ENCODE measurements around the gene MCM3AP. TPM values are rescaled to one million over a fixed set of nuclear protein-coding genes. Genes with fewer than 3 reads are reported as not detected.
A peak's percentile ranks its signal among the peaks of the same experiment; 100 is the strongest.

Gene MCM3AP
- total RNA-seq, 3 donors from 2014 or later = 134 to 144 (median 140) TPM

DNA sequence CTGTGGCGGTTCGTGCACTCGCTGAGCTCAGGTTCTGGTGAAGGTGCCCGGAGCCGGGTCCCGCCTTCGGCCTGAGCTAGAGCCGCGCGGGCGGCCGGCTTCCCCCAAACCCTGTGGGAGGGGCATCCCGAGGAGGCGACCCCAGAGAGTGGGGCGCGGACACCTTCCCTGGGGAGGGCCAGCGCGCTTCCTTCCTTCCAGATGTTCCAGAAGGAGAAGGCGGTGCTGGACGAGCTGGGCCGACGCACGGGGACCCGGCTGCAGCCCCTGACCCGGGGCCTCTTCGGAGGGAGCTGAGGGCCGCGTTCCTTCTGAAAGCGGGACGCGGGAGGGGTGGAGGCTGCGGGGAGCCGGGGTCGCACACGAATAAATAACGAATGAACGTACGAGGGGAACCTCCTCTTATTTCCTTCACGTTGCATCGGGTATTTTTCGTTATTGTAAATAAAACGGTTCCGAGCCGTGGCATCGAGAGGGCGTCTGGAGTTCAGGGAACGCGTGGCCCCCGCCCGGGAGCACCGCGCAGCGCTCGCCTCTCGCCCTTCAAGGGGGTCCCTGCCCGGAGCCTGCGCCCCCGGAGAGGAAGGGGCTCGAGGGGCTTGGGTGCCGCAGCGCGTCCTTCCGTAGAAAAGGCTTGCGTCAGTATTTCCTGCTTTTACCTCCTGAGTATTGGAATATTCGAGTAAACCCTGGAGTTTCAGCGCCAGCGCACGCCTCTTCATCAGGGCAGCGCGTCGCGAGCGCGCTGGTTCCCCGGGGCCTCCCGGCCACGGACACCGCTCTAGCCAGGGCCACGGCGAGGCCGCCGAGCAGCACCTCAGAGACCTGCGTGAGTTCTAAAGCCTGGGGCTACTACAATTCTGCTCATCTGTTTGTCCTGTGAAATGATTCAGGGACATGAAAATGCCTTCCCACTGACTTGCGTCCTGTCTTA is 12.2 kb upstream of the MCM3AP start:
- no peak for DNase-seq
- Mint-ChIP-seq H3K27me3 (ENCODE audit: low read depth) (peaks cover 7% of the 10 kb centered on the region), H3K4me3 (peak overlapping the region; percentile 62), H3K36me3 (ENCODE audit: insufficient read depth) (no peaks in the 10 kb centered on the region), H3K4me1 (ENCODE audit: low read depth) (peaks cover 7% of the 10 kb centered on the region), H3K9me3 (no peaks in the 10 kb centered on the region)
- peak; percentile 42 to 44 for ATAC-seq

DNA sequence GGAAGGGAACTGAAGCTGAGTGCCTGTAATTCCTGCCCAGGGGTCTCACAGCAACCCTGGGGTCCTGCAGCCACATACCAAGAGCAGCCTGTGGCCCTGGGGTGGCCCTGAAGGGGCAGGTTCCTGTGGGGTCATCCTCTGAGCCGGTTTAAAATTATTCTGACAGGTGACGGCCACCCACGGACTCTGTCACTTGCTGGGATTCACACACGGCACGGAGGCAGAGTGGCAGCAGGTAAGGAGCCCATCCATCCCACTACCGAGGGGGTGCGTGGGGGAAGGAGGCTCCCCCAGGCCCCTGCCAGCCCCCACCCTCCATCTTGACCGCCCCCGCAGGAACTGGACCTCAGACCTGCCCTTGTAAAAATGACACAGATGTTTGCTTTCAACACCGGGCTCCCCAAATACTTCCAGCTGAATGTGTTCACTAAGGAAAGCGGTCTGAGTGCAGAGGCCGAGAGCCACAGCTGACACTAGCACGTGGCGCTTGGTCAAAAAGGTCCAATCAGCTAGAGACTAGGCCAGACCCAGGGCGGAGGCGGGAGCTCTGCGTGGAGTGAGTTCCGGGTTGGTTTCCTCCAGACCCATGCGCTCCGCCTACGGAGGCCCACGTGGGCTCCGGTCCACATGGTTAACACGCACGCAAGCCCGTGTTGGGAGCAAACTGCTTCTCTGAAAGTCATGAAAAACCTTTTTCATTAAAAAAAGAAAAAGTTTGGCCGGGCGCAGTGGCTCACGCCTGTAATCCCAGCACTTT is 10.8 kb upstream of the MCM3AP start:
- DNase-seq = peak; percentile 47
- peaks cover 8% of the 10 kb centered on the region for H3K4me1 Mint-ChIP-seq (ENCODE audit: low read depth)

DNA sequence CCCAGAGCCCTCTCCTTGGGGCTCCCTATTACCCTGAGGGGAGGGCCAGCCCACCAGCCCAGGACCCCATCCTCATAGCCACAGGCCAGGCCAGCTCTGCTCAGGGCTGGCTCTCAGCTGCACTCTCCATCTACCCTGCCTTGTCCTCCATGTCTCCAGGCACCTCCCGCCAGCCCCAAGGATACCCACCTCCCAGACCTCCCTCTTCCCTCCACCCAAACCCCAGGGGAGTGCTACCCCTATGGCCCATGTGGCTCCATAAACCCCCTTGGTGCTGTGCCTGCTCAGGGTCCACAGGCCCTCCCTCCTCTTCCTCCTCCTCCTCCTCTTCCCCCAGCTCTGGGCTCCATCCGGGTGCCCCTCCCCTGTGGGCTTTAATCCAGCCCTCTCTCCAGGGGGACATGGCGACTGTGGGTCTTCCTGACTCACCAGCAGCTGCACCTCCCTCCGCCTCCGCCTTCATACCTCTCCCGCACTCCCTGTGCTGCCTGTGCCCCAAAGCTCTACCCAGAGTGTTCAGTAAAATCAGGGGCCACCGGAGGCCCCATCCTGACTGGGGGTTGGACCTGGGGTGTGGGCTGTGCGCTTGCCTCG is 9.9 kb upstream of the MCM3AP start:
- H3K4me1 Mint-ChIP-seq (ENCODE audit: low read depth) = peaks cover 10% of the 10 kb centered on the region
- H3K4me3 Mint-ChIP-seq = no peak overlapping the region
- peaks cover 7% of the 10 kb centered on the region for H3K27me3 Mint-ChIP-seq (ENCODE audit: low read depth)
- ATAC-seq (no peak), DNase-seq (no peak)
- H3K9me3 Mint-ChIP-seq = no peaks in the 10 kb centered on the region
- H3K36me3 Mint-ChIP-seq (ENCODE audit: insufficient read depth) = peaks cover 6% of the 10 kb centered on the region

More for the DNA sequence above, 10.8 kb upstream of the MCM3AP start:
- Mint-ChIP-seq H3K36me3 (ENCODE audit: insufficient read depth) (peaks cover 4% of the 10 kb centered on the region), H3K4me3 (peak overlapping the region; percentile 46), H3K9me3 (no peaks in the 10 kb centered on the region), H3K27me3 (ENCODE audit: low read depth) (peaks cover 7% of the 10 kb centered on the region)
- peak; percentile 54 to 65 for ATAC-seq

DNA sequence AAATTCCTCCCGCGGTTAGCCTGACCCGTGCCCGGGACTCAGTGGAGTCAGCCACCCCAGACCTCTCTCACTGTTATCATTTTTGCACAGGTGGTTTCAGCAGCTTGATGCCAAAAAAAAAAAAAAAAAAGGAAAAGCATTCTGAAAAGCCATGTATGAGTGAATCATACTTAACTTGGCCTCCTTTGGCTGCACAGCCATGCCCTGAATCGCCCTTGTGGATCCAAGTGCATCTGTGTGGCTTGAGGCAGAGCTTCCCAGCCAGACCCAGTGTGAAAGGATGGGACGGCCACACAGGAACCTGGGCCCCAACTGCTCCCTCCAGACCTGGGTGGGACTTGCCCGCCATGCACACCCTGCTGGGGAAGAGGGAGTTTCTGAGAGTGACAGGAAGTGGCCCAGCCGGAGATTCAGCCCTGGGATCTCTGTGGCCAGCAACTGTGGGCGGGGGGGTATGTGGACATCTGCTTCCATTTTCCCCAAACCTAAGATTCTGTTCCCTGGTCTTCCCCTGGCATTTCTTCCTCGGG is 9.3 kb upstream of the MCM3AP start:
- peaks cover 14% of the 10 kb centered on the region for H3K4me1 Mint-ChIP-seq (ENCODE audit: low read depth)
- H3K4me3 Mint-ChIP-seq = no peak overlapping the region
- peaks cover 7% of the 10 kb centered on the region for H3K27me3 Mint-ChIP-seq (ENCODE audit: low read depth)
- ATAC-seq (no peak), DNase-seq (no peak)
- no peaks in the 10 kb centered on the region for H3K9me3 Mint-ChIP-seq
- peaks cover 7% of the 10 kb centered on the region for H3K36me3 Mint-ChIP-seq (ENCODE audit: insufficient read depth)

GRCh38 chr21:46291561-46291960 is 6.2 kb upstream of the MCM3AP start:
- H3K4me3 Mint-ChIP-seq = no peak overlapping the region
- no peak for DNase-seq
- H3K9me3 Mint-ChIP-seq = no peaks in the 10 kb centered on the region
- H3K36me3 Mint-ChIP-seq (ENCODE audit: insufficient read depth) = peaks cover 8% of the 10 kb centered on the region
- H3K4me1 Mint-ChIP-seq (ENCODE audit: low read depth) = peaks cover 23% of the 10 kb centered on the region
- peaks cover 3% of the 10 kb centered on the region for H3K27me3 Mint-ChIP-seq (ENCODE audit: low read depth)
- no peak for ATAC-seq

- DNase-seq (no peak), ATAC-seq (no peak)
- peaks cover 29% of the 10 kb centered on the region for H3K4me1 Mint-ChIP-seq (ENCODE audit: low read depth)
- H3K9me3 Mint-ChIP-seq = no peaks in the 10 kb centered on the region
- H3K36me3 Mint-ChIP-seq (ENCODE audit: insufficient read depth) = peaks cover 8% of the 10 kb centered on the region
- no peak overlapping the region for H3K4me3 Mint-ChIP-seq
- H3K27me3 Mint-ChIP-seq (ENCODE audit: low read depth) = no peaks in the 10 kb centered on the region
Measured at GRCh38 chr21:46289655-46290179, 4.3 kb upstream of the MCM3AP start.

- Mint-ChIP-seq H3K4me1 (ENCODE audit: low read depth) (peaks cover 47% of the 10 kb centered on the region), H3K9me3 (no peaks in the 10 kb centered on the region), H3K36me3 (ENCODE audit: insufficient read depth) (peaks cover 20% of the 10 kb centered on the region), H3K27me3 (ENCODE audit: low read depth) (no peaks in the 10 kb centered on the region), H3K4me3 (no peak overlapping the region)
- DNase-seq (no peak), ATAC-seq (no peak)
Measured at GRCh38 chr21:46287541-46287940, 2.1 kb upstream of the MCM3AP start.

DNA sequence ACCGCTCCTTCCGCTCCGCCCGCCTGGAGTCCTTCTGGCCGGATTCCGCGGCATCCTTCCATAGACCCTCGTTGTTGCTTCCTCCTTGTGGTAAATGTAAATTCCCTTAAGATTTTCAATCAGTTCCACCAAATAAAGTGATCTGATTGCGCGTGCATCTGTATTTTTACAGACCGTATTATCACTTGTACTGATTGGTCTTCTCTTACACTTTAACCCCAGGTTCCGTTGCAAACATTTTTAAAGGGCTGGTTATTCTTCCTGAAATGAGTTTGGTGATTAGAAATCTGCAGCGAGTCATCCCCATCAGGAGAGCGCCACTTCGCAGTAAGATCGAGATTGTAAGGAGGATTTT is 1.2 kb upstream of the MCM3AP start:
- Mint-ChIP-seq H3K4me1 (ENCODE audit: low read depth) (peaks cover 50% of the 10 kb centered on the region), H3K36me3 (ENCODE audit: insufficient read depth) (peaks cover 18% of the 10 kb centered on the region), H3K9me3 (no peaks in the 10 kb centered on the region), H3K27me3 (ENCODE audit: low read depth) (no peaks in the 10 kb centered on the region), H3K4me3 (peak overlapping the region; percentile 98)
- ATAC-seq (peak; percentile 15 to 24), DNase-seq (no peak)

GRCh38 chr21:46285761-46286647 is 593 bp upstream of the MCM3AP start, which contains the start of gene YBEY:
Gene YBEY, plus strand, starts transcription at chr21:46286342. Its CDS starts 572 bp downstream, at chr21:46286914.
- H3K27me3 Mint-ChIP-seq (ENCODE audit: low read depth) = no peaks in the 10 kb centered on the region
- peak within 1 kb of the TSS; percentile 98 for H3K4me3 Mint-ChIP-seq
- no peaks in the 10 kb centered on the region for H3K9me3 Mint-ChIP-seq
- DNase-seq = peak; percentile 77
- H3K36me3 Mint-ChIP-seq (ENCODE audit: insufficient read depth) = peaks cover 14% of the 10 kb centered on the region
- peaks cover 53% of the 10 kb centered on the region for H3K4me1 Mint-ChIP-seq (ENCODE audit: low read depth)
- peak; percentile 90 to 94 for ATAC-seq

- DNase-seq (no peak), ATAC-seq (no peak)
- Mint-ChIP-seq H3K36me3 (ENCODE audit: insufficient read depth) (peaks cover 20% of the 10 kb centered on the region), H3K4me1 (ENCODE audit: low read depth) (peaks cover 51% of the 10 kb centered on the region), H3K9me3 (no peaks in the 10 kb centered on the region), H3K27me3 (ENCODE audit: low read depth) (no peaks in the 10 kb centered on the region), H3K4me3 (peak overlapping the region; percentile 98)
Measured at GRCh38 chr21:46284733-46285132, 678 bp downstream of the MCM3AP start.

DNA sequence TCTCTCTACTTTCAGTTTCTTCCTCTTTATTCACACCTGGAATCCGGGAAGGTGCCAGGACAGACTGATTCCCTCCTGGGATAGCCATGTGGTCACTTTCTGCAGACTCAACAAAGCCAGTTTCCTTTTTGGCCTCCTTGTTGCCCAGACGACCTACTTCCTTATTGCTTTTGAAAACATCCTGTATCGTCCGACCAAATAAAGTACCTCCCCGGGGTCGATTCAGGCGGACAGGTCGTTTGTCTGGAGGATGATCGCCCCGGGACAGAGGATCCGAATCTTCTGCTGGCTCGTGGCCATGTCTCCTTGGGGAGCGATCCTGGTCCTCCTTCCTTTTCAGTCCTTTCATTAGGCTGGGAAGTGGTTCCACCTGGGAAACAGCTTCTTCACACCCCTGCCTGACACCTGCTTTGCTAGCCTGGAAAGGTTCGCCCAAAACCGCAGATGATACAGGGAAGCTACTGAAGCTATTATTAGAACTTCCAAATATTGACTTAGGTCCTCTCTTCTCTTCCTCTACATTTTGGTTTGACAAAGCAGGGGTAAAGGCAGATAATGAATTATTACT is 1.2 kb downstream of the MCM3AP start:
- no peak for DNase-seq
- H3K36me3 Mint-ChIP-seq (ENCODE audit: insufficient read depth) = peaks cover 24% of the 10 kb centered on the region
- no peaks in the 10 kb centered on the region for H3K27me3 Mint-ChIP-seq (ENCODE audit: low read depth)
- peaks cover 49% of the 10 kb centered on the region for H3K4me1 Mint-ChIP-seq (ENCODE audit: low read depth)
- no peak for ATAC-seq
- H3K9me3 Mint-ChIP-seq = no peaks in the 10 kb centered on the region
- H3K4me3 Mint-ChIP-seq = peak overlapping the region; percentile 69

DNA sequence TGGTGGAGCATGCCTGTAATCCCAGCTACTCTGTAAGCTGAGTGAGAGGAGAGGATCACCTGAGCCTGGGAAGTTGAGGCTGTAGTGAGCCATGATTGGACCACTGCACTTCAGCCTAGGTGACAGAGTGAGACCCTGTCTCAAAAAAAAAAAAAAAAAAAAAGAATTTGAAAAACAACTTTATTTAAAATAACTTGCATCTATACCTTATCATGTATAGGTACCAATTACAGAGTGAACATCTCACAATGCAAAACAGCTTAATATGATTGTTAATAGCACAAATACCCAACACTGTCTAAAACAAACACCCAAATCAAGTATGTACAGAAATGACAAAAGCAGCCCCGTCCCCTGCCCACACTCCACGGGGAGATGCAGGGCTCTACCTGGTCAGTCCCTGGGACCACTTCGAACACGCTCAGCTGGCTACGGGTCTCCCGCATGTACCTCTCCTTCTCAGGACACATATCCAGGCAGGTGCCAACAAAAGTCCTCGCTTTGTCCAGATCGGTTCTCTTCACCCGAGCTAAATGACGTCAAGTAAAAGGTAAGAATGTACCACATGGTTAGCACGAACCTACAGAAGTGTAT is 10.5 kb downstream of the MCM3AP start:
- H3K27me3 Mint-ChIP-seq (ENCODE audit: low read depth) = no peaks in the 10 kb centered on the region
- peaks cover 44% of the 10 kb centered on the region for H3K36me3 Mint-ChIP-seq (ENCODE audit: insufficient read depth)
- H3K4me3 Mint-ChIP-seq = no peak overlapping the region
- H3K4me1 Mint-ChIP-seq (ENCODE audit: low read depth) = peaks cover 8% of the 10 kb centered on the region
- DNase-seq = no peak
- ATAC-seq = no peak
- H3K9me3 Mint-ChIP-seq = no peaks in the 10 kb centered on the region

- no peak for DNase-seq
- Mint-ChIP-seq H3K4me1 (ENCODE audit: low read depth) (peaks cover 8% of the 10 kb centered on the region), H3K27me3 (ENCODE audit: low read depth) (no peaks in the 10 kb centered on the region), H3K9me3 (no peaks in the 10 kb centered on the region), H3K36me3 (ENCODE audit: insufficient read depth) (peaks cover 36% of the 10 kb centered on the region), H3K4me3 (no peak overlapping the region)
- no peak for ATAC-seq
Measured at GRCh38 chr21:46273341-46273740, 12.1 kb downstream of the MCM3AP start.

Data from activated T-cell treated with anti-CD3 and anti-CD28 coated beads, Interleukin-2, amount 50 U/mL, for 4 hours (primary cell).